Transverse colon (tissue), 4 donors: ENCODE measurements around the gene MMEL1.
A peak's percentile ranks its signal among the peaks of the same experiment; 100 is the strongest.

Experiments
- POLR2A ChIP-seq: fragments of 450-650 bp; IDR thresholded peaks from one replicate; pipeline ENCODE4 v1.6.1; 2016; ENCODE audit warnings: antibody characterized with exemption, mild to moderate bottlenecking, moderate library complexity
- POLR2AphosphoS5 ChIP-seq, 3 donors: sonication (generic); formaldehyde crosslinking; IDR thresholded peaks; one replicate each; pipeline ENCODE4 v1.6.1; 2016; ENCODE audit warnings: antibody characterized with exemption in 3 of 3
- TF ChIP-seq, protein P1 (sequence below), 5 experiments: fragments of 200-600 bp in 3 of 5; fragments of 450-650 bp in 2 of 5; sonication (generic) in 3 of 5; IDR thresholded peaks; 1 replicate in 2 of 5; 2 replicates in 3 of 5; pipeline ENCODE4 v1.5.1; 2016 to 2017; ENCODE audit warnings: antibody characterized with exemption in 5 of 5, inconsistent platforms in 3 of 5, mild to moderate bottlenecking in 2 of 5, moderate library complexity in 1 of 5

DNA sequence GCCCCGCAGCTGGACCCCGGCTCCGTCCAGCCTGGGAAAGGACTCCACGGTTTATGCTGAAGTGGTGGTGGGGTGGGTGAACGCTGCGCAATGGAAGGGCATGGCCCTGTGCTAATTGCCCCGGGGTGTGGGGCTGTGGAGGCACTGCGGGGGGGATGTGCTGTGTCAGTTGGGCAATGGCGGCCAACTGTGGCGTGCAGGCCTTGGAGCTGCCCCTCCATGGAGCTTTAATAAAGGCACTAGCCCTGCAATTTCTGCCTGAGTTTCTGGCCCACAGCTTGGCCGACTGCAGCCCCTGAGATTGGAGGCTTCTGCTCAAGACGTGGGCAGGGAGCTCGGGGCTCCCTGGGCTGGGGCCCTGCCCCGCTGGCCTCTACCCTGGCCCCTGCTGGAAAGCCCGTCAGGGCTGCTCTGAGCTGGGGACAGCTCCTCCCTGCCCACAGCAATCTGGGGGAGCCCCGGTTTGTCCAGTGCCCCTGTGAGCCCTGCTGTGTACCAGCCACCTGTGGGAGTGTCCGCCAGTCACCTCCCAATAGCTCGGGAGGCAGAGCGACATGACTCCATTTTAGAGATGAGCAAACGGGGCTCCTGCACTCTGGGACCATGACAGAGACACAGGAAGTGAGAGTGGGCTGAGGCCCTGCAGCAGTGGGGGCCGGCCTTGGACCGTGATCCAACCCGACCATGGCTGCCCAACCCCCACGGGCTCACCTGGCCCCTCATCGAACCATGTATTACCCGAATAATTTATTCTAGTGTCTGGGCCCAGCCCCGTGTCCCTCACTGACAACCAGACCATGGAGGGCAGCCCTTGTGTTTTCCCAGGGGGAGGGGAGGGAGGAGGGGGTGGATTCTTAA is 85.4 kb downstream of the MMEL1 start:
- TF ChIP-seq, protein P1, sequence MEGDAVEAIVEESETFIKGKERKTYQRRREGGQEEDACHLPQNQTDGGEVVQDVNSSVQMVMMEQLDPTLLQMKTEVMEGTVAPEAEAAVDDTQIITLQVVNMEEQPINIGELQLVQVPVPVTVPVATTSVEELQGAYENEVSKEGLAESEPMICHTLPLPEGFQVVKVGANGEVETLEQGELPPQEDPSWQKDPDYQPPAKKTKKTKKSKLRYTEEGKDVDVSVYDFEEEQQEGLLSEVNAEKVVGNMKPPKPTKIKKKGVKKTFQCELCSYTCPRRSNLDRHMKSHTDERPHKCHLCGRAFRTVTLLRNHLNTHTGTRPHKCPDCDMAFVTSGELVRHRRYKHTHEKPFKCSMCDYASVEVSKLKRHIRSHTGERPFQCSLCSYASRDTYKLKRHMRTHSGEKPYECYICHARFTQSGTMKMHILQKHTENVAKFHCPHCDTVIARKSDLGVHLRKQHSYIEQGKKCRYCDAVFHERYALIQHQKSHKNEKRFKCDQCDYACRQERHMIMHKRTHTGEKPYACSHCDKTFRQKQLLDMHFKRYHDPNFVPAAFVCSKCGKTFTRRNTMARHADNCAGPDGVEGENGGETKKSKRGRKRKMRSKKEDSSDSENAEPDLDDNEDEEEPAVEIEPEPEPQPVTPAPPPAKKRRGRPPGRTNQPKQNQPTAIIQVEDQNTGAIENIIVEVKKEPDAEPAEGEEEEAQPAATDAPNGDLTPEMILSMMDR (IDR thresholded peaks at IDR 0.05): no peak
- TF ChIP-seq POLR2A (peak; percentile 76), POLR2AphosphoS5 (IDR thresholded peaks at IDR 0.05) (peak in 1 of 3 donors; percentile 29)
